Fibroblast of lung (primary cell): ENCODE data around the gene CCK. TPM values are rescaled to one million over a fixed set of nuclear protein-coding genes. Genes with fewer than 3 reads are reported as not detected.
"Not testable (repeated sequence)": the region's sequence is repeated elsewhere in the genome, so short reads cannot be mapped to it uniquely, and the experiment has no call there.

Experiments used
- DNase-seq, 2 donors: peaks; one replicate each; pipeline versions ENCODE4 v3.0.0 to v3.0.0-alpha.2; 2010; ENCODE audit warnings: low read depth in 2 of 2
- H2AFZ ChIP-seq: 2 replicates; pipeline ENCODE4 v1.5.1; 2012; ENCODE audit warnings: low read length, control low read depth, inconsistent platforms
- H3K27ac ChIP-seq: 2 replicates; pipeline ENCODE4 v1.5.1; 2011; ENCODE audit warnings: low read length, control low read depth; ENCODE audit not compliant: insufficient read depth
- H3K27me3 ChIP-seq: 2 replicates; pipeline ENCODE4 v1.5.1; 2011; ENCODE audit warnings: mild to moderate bottlenecking, low read length; ENCODE audit not compliant: control insufficient read depth, insufficient read depth
- H3K36me3 ChIP-seq: 2 replicates; pipeline ENCODE4 v1.5.1; 2011; ENCODE audit warnings: low read length; ENCODE audit not compliant: control insufficient read depth, insufficient read depth
- H3K4me1 ChIP-seq: 2 replicates; pipeline ENCODE4 v1.5.1; 2011; ENCODE audit warnings: low read length; ENCODE audit not compliant: control insufficient read depth, insufficient read depth; ENCODE audit errors: extremely low read depth
- H3K4me2 ChIP-seq: 2 replicates; pipeline ENCODE4 v1.5.1; 2011; ENCODE audit warnings: low read length, control low read depth; ENCODE audit not compliant: insufficient read depth; ENCODE audit errors: extremely low read depth
- H3K4me3 ChIP-seq, 4 experiments: fragments of 200-600 bp in 1 of 4; sonication (generic) in 1 of 4; replicated peaks in 1 of 4; 2 replicates each; pipeline ENCODE4 v1.5.1; 2011 to 2016; ENCODE audit warnings: low read length in 4 of 4, low read depth in 3 of 4, mild to moderate bottlenecking in 3 of 4, control low read depth in 2 of 4, inconsistent platforms in 1 of 4, mixed read lengths in 1 of 4; ENCODE audit not compliant: insufficient read depth in 1 of 4; ENCODE audit errors: control extremely low read depth in 1 of 4
- H3K79me2 ChIP-seq: 2 replicates; pipeline ENCODE4 v1.5.1; 2012; ENCODE audit warnings: mild to moderate bottlenecking, low read length, inconsistent platforms; ENCODE audit not compliant: control insufficient read depth, insufficient read depth
- H3K9ac ChIP-seq: 2 replicates; pipeline ENCODE4 v1.5.1; 2011; ENCODE audit warnings: mild to moderate bottlenecking, low read length, control low read depth; ENCODE audit not compliant: insufficient read depth
- H3K9me3 ChIP-seq: 2 replicates; pipeline ENCODE4 v1.5.1; 2012; ENCODE audit warnings: low read depth, low read length; ENCODE audit not compliant: control insufficient read depth, insufficient read depth
- H4K20me1 ChIP-seq: 2 replicates; pipeline ENCODE4 v1.5.1; 2011; ENCODE audit warnings: low read length; ENCODE audit not compliant: control insufficient read depth, insufficient read depth; ENCODE audit errors: extremely low read depth
- EZH2 ChIP-seq: IDR thresholded peaks from 2 replicates; pipeline ENCODE4 v1.5.1; 2012; ENCODE audit warnings: low read length, control low read depth, mild to moderate bottlenecking; ENCODE audit errors: missing control alignments
- polyA plus RNA-seq, 2 donors: library from polyadenylated mRNA; depleted of rRNA in 1 of 2; stranded (reverse) in 1 of 2; unstranded in 1 of 2; fragments of >200 nt; gene quantifications; 2 replicates each; pipeline ENCODE4 v1.2.1, GENCODE V29; 2011 to 2012; ENCODE audit warnings: missing spikeins in 1 of 2
- total RNA-seq: library from RNA; depleted of rRNA; stranded (reverse); fragments of >200 nt; gene quantifications from 2 replicates; pipeline ENCODE4 v1.2.1, GENCODE V29; 2014
- TF ChIP-seq, protein P1 (sequence below), 2 donors: IDR thresholded peaks in 1 of 2; conservative IDR thresholded peaks in 1 of 2; 1 replicate in 1 of 2; 2 replicates in 1 of 2; pipeline ENCODE4 v1.5.1; 2011 to 2012; ENCODE audit warnings: low read length in 2 of 2, control low read depth in 1 of 2, inconsistent platforms in 1 of 2, low read depth in 1 of 2, mild to moderate bottlenecking in 1 of 2

CCK gene
- total and polyA plus RNA-seq, 2 donors (not counting 1 experiment from before 2014, with no cell fraction given): 0.33 TPM

DNA sequence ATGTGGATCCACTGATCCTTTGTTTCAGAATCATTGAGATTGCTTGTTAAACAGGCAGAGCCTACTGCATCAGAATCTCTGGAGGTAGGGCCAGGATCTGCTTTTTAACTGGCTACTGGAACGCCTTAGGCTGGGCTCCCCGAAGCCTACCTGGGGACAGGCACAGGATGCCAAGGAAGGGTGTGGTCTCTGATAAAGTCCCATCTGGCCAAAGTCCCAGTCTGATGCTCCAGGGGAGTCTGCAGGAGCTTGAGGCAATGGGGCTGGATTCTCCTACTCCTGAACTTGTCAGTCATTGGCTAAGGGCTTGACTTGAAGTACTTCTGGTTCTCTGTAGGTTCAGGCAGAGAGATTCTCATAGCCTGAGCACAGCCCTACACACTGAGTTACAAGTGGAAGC, 22.4 kb upstream of the CCK start:
- TF ChIP-seq EZH2: no peak
- TF ChIP-seq, protein P1, sequence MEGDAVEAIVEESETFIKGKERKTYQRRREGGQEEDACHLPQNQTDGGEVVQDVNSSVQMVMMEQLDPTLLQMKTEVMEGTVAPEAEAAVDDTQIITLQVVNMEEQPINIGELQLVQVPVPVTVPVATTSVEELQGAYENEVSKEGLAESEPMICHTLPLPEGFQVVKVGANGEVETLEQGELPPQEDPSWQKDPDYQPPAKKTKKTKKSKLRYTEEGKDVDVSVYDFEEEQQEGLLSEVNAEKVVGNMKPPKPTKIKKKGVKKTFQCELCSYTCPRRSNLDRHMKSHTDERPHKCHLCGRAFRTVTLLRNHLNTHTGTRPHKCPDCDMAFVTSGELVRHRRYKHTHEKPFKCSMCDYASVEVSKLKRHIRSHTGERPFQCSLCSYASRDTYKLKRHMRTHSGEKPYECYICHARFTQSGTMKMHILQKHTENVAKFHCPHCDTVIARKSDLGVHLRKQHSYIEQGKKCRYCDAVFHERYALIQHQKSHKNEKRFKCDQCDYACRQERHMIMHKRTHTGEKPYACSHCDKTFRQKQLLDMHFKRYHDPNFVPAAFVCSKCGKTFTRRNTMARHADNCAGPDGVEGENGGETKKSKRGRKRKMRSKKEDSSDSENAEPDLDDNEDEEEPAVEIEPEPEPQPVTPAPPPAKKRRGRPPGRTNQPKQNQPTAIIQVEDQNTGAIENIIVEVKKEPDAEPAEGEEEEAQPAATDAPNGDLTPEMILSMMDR (conservative IDR thresholded peaks at IDR 0.05 in 1 of 2, IDR thresholded peaks at IDR 0.05 in 1 of 2; ENCODE audit: low read depth in 1 of 2, low read length in 2 of 2): no peak
- H3K9me3 ChIP-seq: no peaks in the 10 kb centered on the region
- no peaks in the 10 kb centered on the region for H3K4me1 ChIP-seq
- no peak overlapping the region for H2AFZ ChIP-seq
- no peaks in the 10 kb centered on the region for H4K20me1 ChIP-seq
- H3K9ac ChIP-seq: no peak overlapping the region
- no peaks in the 10 kb centered on the region for H3K79me2 ChIP-seq
- H3K27me3 ChIP-seq: no peaks in the 10 kb centered on the region
- H3K4me2 ChIP-seq: no peak overlapping the region
- no peak for DNase-seq
- H3K4me3 ChIP-seq: no peak overlapping the region
- no peak overlapping the region for H3K27ac ChIP-seq
- no peaks in the 10 kb centered on the region for H3K36me3 ChIP-seq

DNA sequence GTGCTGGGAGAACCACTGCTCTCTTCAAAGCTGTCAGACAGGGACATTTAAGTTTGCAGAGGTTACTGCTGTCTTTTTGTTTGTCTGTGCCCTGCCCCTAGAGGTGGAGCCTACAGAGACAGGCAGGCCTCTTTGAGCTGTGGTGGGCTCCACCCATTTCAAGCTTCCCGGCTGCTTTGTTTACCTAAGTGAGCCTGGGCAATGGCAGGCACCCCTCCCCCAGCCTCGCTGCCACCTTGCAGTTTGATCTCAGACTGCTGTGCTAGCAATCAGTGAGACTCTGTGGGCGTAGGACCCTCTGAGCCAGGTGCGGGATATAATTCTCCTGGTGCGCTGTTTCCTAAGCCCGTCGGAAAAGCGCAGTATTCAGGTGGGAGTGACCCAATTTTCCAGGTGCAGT, 21.4 kb upstream of the CCK start:
- not testable (repeated sequence) for H4K20me1 ChIP-seq, H3K4me2 ChIP-seq, H3K4me3 ChIP-seq, DNase-seq, H3K9me3 ChIP-seq, H2AFZ ChIP-seq, H3K4me1 ChIP-seq, H3K27me3 ChIP-seq, H3K27ac ChIP-seq, H3K36me3 ChIP-seq, H3K9ac ChIP-seq, H3K79me2 ChIP-seq

DNA sequence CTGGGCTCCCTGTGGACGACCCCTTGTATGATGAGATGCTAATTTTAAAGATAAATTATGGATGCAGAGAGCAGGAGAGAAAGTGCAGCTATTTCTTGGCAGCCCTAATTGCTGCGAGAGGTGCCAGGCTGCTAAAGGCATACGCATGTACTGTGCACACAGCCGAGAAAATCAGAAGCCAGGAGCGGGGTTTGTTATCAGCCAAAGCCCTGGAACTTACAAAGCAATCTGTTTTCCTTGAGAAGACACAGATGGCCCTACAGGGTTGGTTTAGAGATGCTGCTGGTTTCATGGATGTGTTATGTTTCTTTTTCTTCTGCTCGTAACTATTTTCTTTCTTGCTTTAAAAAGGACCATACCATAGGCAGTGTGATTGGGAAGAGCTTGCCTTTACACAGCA, 11.7 kb upstream of the CCK start:
- H3K79me2 ChIP-seq: no peaks in the 10 kb centered on the region
- H3K36me3 ChIP-seq: no peaks in the 10 kb centered on the region
- no peaks in the 10 kb centered on the region for H3K27me3 ChIP-seq
- no peak overlapping the region for H3K4me2 ChIP-seq
- H3K9ac ChIP-seq: no peak overlapping the region
- no peak overlapping the region for H2AFZ ChIP-seq
- no peak overlapping the region for H3K4me3 ChIP-seq
- no peak overlapping the region for H3K27ac ChIP-seq
- no peaks in the 10 kb centered on the region for H3K9me3 ChIP-seq
- no peaks in the 10 kb centered on the region for H4K20me1 ChIP-seq
- DNase-seq: no peak
- H3K4me1 ChIP-seq: no peaks in the 10 kb centered on the region
- no peak for TF ChIP-seq EZH2
- TF ChIP-seq, protein P1 (conservative IDR thresholded peaks at IDR 0.05 in 1 of 2, IDR thresholded peaks at IDR 0.05 in 1 of 2; ENCODE audit: low read depth in 1 of 2, low read length in 2 of 2): no peak
